NCI-H2081 (cell line): ENCODE results near the gene BAIAP2.

Experiments used
- DNase-seq, 2 experiments: peaks; one replicate each; lab custom pipeline; 2025; lab: John Stamatoyannopoulos, UW

Gene BAIAP2

GRCh38 chr17:81110488-81111040 is 75.6 kb downstream of the BAIAP2 start:
- peak in 1 of 2 experiments; percentile 28 for DNase-seq

- DNase-seq, result no peak
Measured at GRCh38 chr17:81111066-81111465, 76.1 kb downstream of the BAIAP2 start.

GRCh38 chr17:81112450-81112849 is 77.5 kb downstream of the BAIAP2 start:
- no peak for DNase-seq

- no peak for DNase-seq
Measured at GRCh38 chr17:81113158-81113724, 78.3 kb downstream of the BAIAP2 start.

- no peak for DNase-seq
Measured at GRCh38 chr17:81114351-81115093, 79.6 kb downstream of the BAIAP2 start.

- no peak for DNase-seq
Measured at GRCh38 chr17:81115219-81115618, 80.3 kb downstream of the BAIAP2 start.

GRCh38 chr17:81115749-81116464 is 81.0 kb downstream of the BAIAP2 start:
- no peak for DNase-seq

- no peak for DNase-seq
Measured at GRCh38 chr17:81116704-81117103, 81.8 kb downstream of the BAIAP2 start.

- no peak for DNase-seq
Measured at GRCh38 chr17:81117672-81118198, 82.8 kb downstream of the BAIAP2 start.

- DNase-seq, result no peak
Measured at GRCh38 chr17:81118308-81119221, 83.6 kb downstream of the BAIAP2 start.

- peak; percentile 93 to 96 for DNase-seq
Measured at GRCh38 chr17:81119223-81120148, 84.5 kb downstream of the BAIAP2 start.

- peak in 1 of 2 experiments; percentile 20 for DNase-seq
Measured at GRCh38 chr17:81120149-81120484, 85.2 kb downstream of the BAIAP2 start.

- DNase-seq, result no peak
Measured at GRCh38 chr17:81120695-81121621, 86.0 kb downstream of the BAIAP2 start.

- no peak for DNase-seq
Measured at GRCh38 chr17:81121841-81122733, 87.1 kb downstream of the BAIAP2 start.

- no peak for DNase-seq
Measured at GRCh38 chr17:81123052-81124048, 88.4 kb downstream of the BAIAP2 start.

GRCh38 chr17:81124377-81124776 is 89.4 kb downstream of the BAIAP2 start:
- no peak for DNase-seq

- DNase-seq, result no peak
Measured at GRCh38 chr17:81125573-81126081, 90.7 kb downstream of the BAIAP2 start.
